K562 (cell line): ENCODE measurements around the gene DGKA. TPM values are rescaled to one million over a fixed set of nuclear protein-coding genes. Genes with fewer than 3 reads are reported as not detected.

ENCODE experiments used
- BHLHE40 ChIP-seq: IDR thresholded peaks from 2 replicates; pipeline ENCODE4 v1.6.1; 2011; ENCODE audit warnings: low read length, improper control_type of control experiment
- DIDO1 ChIP-seq: fragments of 450-650 bp; IDR thresholded peaks from 2 replicates; pipeline ENCODE4 v1.6.1; 2016; ENCODE audit warnings: low read depth, missing biosample characterization, missing genetic modification characterization
- IRF1 ChIP-seq: sonication (generic); formaldehyde crosslinking; IDR thresholded peaks from 2 replicates; pipeline ENCODE4 v1.8.0; 2022; ENCODE audit warnings: missing genetic modification reagents, mild to moderate bottlenecking, borderline replicate concordance
- KHSRP ChIP-seq: fragments of 450-650 bp; IDR thresholded peaks from 2 replicates; pipeline ENCODE4 v1.6.1; 2017
- MGA ChIP-seq: fragments of 450-650 bp; IDR thresholded peaks from 2 replicates; pipeline ENCODE4 v1.6.1; 2016; ENCODE audit warnings: mild to moderate bottlenecking, moderate library complexity
- NELFE ChIP-seq: IDR thresholded peaks from 2 replicates; pipeline ENCODE4 v1.6.1; 2011; ENCODE audit warnings: mild to moderate bottlenecking; ENCODE audit not compliant: insufficient read depth, insufficient read length
- PURB ChIP-seq: sonication (generic); formaldehyde crosslinking; IDR thresholded peaks from 2 replicates; pipeline ENCODE4 v1.9.0; 2021; ENCODE audit warnings: low read depth, mild to moderate bottlenecking, missing genetic modification reagents
- SAFB2 ChIP-seq: fragments of 200-400 bp; formaldehyde crosslinking; IDR thresholded peaks from 2 replicates; pipeline ENCODE4 v1.6.1; 2018; ENCODE audit warnings: borderline replicate concordance, low read length, low read depth, moderate library complexity; ENCODE audit not compliant: severe bottlenecking
- THRA ChIP-seq: fragments of 450-650 bp; IDR thresholded peaks from 2 replicates; pipeline ENCODE4 v1.6.1; 2017; ENCODE audit warnings: mild to moderate bottlenecking, moderate library complexity
- ZNF133 ChIP-seq: fragments of 250-450 bp; sonication (Bioruptor Pico); IDR thresholded peaks from 2 replicates; pipeline ENCODE4 v1.4.0; 2020; ENCODE audit warnings: mild to moderate bottlenecking
- ZNF217 ChIP-seq: sonication (generic); formaldehyde crosslinking; IDR thresholded peaks from 2 replicates; pipeline ENCODE4 v1.8.0; 2022; ENCODE audit warnings: mild to moderate bottlenecking, missing genetic modification reagents
- ZNF444 ChIP-seq: fragments of 250-450 bp; sonication (Bioruptor Pico); IDR thresholded peaks from 2 replicates; pipeline ENCODE4 v1.4.0; 2020; ENCODE audit warnings: mild to moderate bottlenecking, moderate library complexity
- ZNF75A ChIP-seq: fragments of 450-650 bp; formaldehyde crosslinking; IDR thresholded peaks from 2 replicates; pipeline ENCODE4 v1.4.0; 2020; ENCODE audit warnings: mild to moderate bottlenecking
- polyA plus RNA-seq, 8 experiments: library from polyadenylated mRNA; depleted of rRNA in 4 of 8; stranded (reverse) in 5 of 8; unstranded in 3 of 8; fragments of >200 nt; fragmentation: Nextera tagmentation in 2 of 8; fragmentation: Illumina TruSeq in 1 of 8; extraction: Ambion mirVana in 2 of 8; extraction: Trizol in 1 of 8; gene quantifications; 2 replicates each; pipeline versions ENCODE4 v1.2.1 to v1.2.3, GENCODE V29; 2011 to 2014; ENCODE audit warnings: inconsistent platforms in 1 of 8, missing spikeins in 1 of 8
- total RNA-seq, 7 experiments: library from RNA; depleted of rRNA in 6 of 7; stranded (reverse); fragments of >200 nt in 6 of 7; fragmentation: Illumina TruSeq in 2 of 7; extraction: Trizol in 2 of 7; gene quantifications; 2 replicates each; pipeline versions ENCODE4 v1.2.1 to v1.2.3, GENCODE V29; 2011 to 2021; ENCODE audit warnings: low replicate concordance in 1 of 7
- TF ChIP-seq, protein P1 (sequence below): sonication (generic); formaldehyde crosslinking; IDR thresholded peaks from 2 replicates; pipeline ENCODE4 v1.8.0; 2022; ENCODE audit warnings: mild to moderate bottlenecking, missing genetic modification reagents

Gene DGKA
- total and polyA plus RNA-seq, 9 of the 15 experiments (the other 6 are each of a cell fraction or from before 2014, with no cell fraction given) = 3.4 to 12.4 (median 6.2) TPM

GRCh38 chr12:55996715-55997534, 66.0 kb downstream of the DGKA start, which contains the start of gene SUOX (continued):
- TF ChIP-seq MGA (no peak), KHSRP (no peak), SAFB2 (no peak), ZNF217 (no peak), BHLHE40 (no peak), PURB (CRISPR knock-in tag) (no peak), DIDO1 (tag) (no peak), ZNF133 (CRISPR knock-in tag) (no peak), THRA (no peak), ZNF444 (0 out of 2 replicates have a peak, but pooled peaks have one; percentile 30), IRF1 (CRISPR knock-in tag) (no peak), NELFE (no peak), ZNF75A (0 out of 2 replicates have a peak, but pooled peaks have one; percentile 37)
- TF ChIP-seq, protein P1, sequence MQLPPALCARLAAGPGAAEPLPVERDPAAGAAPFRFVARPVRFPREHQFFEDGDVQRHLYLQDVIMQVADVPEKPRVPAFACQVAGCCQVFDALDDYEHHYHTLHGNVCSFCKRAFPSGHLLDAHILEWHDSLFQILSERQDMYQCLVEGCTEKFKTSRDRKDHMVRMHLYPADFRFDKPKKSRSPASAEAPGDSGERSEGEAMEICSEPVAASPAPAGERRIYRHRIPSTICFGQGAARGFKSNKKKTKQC = no peak
